D721Med (cell line): ENCODE measurements around the gene NPB.
A peak's percentile ranks its signal among the peaks of the same experiment; 100 is the strongest.

Experiments used
- DNase-seq: peaks from one replicate; pipeline ENCODE4 v3.0.0; 2011; ENCODE audit warnings: low spot score; ENCODE audit not compliant: insufficient read length
- FAIRE-seq: peaks from 2 replicates; lab custom pipeline; 2011; peaks lifted over from hg19 to GRCh38; lab: Jason Lieb, UNC
- TF ChIP-seq, protein P1 (sequence below): IDR thresholded peaks from 2 replicates; pipeline ENCODE4 v1.5.1; 2012; ENCODE audit warnings: mild to moderate bottlenecking, control low read depth; ENCODE audit not compliant: insufficient read depth; ENCODE audit errors: missing control alignments

The NPB gene

DNA sequence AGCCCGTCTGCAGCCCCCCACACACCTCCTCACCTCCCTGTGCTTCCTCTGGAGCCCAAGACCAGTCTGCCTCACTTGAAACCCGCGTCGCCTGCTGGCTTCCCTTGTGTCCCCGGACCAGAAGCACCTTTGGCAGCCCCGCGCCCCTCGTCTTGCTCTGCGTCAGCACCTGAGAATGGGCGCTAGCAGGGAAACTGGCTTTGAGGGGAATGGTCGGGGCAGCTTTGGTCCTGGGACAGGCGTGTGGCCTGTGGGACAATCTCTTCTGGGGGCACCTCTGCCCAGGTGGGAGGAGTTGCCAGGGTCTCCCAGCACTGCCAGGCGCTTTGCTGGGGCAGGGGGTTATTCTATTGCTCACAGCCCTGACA is 29.1 kb downstream of the NPB start:
- FAIRE-seq, result no peak
- TF ChIP-seq, protein P1, sequence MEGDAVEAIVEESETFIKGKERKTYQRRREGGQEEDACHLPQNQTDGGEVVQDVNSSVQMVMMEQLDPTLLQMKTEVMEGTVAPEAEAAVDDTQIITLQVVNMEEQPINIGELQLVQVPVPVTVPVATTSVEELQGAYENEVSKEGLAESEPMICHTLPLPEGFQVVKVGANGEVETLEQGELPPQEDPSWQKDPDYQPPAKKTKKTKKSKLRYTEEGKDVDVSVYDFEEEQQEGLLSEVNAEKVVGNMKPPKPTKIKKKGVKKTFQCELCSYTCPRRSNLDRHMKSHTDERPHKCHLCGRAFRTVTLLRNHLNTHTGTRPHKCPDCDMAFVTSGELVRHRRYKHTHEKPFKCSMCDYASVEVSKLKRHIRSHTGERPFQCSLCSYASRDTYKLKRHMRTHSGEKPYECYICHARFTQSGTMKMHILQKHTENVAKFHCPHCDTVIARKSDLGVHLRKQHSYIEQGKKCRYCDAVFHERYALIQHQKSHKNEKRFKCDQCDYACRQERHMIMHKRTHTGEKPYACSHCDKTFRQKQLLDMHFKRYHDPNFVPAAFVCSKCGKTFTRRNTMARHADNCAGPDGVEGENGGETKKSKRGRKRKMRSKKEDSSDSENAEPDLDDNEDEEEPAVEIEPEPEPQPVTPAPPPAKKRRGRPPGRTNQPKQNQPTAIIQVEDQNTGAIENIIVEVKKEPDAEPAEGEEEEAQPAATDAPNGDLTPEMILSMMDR, result no peak
- no peak for DNase-seq

DNA sequence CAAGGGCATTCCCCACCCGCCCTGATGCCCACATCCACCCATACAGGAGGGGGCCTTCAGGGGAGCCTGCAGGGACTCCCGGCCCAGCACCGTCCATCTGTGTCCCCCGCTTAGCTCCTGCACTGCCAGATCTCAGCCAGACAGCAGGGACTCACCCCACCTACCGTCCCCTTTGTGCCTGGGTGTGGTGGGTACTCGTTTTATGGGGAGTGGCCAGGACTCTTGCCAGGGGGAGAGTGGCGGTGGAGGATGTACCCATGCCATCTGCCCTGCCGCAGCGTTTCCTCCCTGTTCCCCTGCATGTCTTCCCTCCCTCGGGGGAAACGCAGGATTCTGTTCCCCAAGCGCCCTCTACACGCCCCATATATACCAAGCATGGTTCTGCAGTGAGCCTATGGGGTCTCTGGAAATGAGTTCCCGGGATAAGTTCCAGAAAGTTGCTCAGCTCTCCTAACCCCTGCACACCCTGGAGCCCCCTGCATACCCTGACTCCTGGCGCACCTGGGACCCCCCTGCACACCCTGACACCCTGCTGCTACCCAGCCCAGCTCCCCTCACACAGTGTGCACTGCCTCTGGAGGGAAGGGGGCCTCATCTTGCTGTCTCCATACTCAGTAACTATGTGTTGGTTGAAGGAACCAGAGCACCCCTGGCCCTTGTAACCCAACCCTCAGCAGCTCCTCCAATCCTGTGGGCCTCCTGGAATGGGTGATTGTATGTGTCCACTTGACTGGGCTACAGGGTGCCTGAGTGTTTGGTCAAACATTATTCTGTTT is 29.7 kb downstream of the NPB start:
- no peak for DNase-seq
- FAIRE-seq, result no peak
- TF ChIP-seq, protein P1, result peak; percentile 17

DNA sequence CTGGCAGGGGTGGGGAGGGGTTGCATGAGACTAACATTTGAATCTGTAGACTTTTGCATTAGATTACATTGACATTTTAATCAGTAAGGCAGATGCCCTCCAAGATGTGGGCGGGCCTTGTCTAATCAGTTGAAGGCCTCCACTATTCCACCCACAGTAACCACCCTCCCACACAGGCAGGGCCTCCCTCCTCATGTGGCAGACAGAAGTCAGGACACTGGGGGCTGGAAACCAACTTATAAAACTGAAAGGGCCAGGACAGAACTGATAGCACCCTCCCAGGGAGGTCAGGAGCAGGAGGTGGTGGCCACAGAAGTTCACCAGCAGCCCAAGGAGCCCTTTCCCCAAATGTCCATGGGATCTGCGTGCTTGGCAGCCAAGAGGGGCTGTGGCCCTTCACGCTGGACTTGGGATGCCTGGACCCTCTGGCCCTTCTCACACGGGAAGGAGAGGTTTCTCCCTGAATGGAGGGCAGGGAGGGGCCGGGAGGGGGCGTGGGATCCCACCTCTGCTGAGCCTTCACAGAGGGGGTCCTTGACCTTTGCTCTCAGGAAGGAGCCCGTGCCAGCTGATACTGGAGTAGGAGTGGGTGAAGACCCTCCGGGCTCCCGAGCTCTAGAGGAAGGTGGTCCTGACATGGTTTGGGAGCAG is 30.4 kb downstream of the NPB start:
- no peak for DNase-seq

DNA sequence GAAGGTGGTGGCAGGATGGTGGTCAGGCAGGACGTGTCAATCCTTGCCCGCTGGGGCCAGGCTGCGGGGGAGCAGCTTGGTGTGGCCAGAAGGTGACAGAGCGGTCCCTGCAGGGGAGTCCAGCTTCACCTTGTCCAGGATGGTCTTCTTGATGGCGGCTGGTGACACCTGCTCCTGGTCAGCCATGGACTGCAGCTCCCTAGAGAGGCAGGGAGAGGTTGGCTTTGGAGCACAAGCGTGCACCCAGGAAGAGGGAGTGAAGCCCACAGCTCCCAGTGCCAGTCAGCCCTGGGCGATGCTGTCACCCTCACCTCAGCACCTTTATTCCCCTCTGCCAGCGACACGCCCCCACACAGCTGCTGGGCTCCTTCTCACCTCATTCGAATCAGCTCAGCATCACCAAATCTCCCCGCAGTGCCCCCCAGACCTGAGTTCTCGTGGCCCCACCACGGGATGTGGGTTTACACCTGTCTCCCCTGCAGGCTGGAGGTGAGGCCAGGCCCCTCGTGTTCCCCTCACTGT is 31.2 kb downstream of the NPB start:
- no peak for DNase-seq
- FAIRE-seq, result no peak
- TF ChIP-seq, protein P1, result no peak

More for the DNA sequence above, 30.4 kb downstream of the NPB start:
- TF ChIP-seq, protein P1, result no peak
- FAIRE-seq, result no peak

DNA sequence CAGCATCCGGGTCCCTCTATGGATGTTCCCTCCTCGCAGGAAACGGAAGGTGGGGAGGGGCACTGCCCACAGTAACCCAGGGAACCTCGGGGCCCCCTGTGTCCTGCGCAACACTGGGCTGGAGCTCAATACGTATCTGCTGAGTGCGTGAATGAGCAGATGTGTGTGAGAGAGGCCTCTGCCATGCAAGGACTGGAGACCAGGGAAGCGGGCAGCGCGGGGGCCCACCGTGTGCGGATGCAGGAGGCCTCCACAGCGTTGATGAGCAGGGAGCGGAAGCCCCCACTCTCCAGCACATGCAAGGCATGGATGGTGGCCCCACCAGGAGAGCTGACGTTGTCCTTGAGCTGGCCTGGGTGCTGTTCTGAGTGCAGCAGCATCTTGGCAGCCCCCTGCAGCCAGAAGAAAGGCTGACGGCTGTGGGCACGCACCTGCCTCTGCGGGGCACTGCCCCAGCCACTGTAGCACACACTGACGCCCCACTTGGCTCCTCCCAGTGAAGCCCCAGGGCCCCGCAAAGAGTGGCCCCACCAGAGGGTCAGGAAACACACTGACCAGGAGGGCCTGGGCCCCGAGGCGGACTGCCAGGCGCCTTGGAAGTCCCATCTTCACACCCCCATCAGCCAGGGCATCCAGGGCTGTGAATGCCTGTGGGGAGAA is 32.2 kb downstream of the NPB start:
- DNase-seq (no peak), FAIRE-seq (no peak)
- TF ChIP-seq, protein P1, result no peak

DNA sequence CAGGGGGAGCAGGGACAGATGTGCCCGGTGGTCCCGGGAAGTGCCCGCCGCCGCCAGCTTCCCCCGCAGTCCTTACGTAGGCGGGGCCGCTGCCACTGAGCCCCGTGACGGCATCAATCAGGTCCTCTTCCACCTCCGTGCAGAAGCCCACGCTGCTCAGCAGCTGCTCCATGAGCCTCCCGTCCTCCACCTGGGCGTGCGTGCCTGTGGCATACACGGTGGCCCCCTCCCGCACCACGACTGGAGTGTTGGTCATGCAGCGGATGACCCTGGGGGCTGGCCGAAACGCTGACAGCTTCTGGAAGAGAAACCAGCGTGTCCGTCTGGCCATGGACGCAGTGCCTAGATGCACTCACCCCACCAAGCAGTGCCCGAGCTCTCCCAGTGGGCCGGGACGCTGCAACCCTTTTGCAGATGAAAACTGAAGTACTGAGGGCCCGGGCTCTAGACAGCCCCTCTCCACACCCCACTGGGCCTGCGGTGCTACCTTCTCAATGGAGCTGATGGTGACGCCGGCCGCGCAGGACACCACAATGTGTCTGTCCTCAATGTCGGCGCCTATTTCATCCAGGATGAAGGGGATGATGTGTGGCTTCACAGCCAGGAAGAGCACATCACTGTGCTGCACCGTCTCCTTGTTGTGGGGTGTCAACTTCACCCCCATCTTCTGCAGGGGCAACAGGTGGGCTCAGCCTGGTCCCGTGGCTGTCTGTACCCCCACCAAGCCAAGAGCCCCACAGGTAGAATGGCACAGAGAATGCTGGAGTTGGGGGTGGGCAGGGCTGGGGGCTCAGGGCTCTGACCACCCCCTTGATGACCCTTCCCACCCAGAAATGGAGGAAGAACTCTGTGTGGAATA is 33.0 kb downstream of the NPB start:
- TF ChIP-seq, protein P1, result no peak
- DNase-seq (no peak), FAIRE-seq (no peak)
